OCI-M2 (cell line): ENCODE data around the gene MAP3K14.
"Not testable (repeated sequence)": the region's sequence is repeated elsewhere in the genome, so short reads cannot be mapped to it uniquely, and the experiment has no call there.

Experiments used
- DNase-seq: peaks from one replicate; lab custom pipeline; 2025; ENCODE audit not compliant: unreplicated experiment; lab: John Stamatoyannopoulos, UW

The MAP3K14 gene

GRCh38 chr17:45261577-45262515 lies 55.0 kb downstream of the MAP3K14 start, which contains the start of gene SPATA32:
TSS of gene SPATA32 (minus strand) at chr17:45262094. CDS start at chr17:45262016, 78 bp downstream.
- no peak for DNase-seq

GRCh38 chr17:45260204-45260783 lies 56.5 kb downstream of the MAP3K14 start:
- DNase-seq: no peak

DNA sequence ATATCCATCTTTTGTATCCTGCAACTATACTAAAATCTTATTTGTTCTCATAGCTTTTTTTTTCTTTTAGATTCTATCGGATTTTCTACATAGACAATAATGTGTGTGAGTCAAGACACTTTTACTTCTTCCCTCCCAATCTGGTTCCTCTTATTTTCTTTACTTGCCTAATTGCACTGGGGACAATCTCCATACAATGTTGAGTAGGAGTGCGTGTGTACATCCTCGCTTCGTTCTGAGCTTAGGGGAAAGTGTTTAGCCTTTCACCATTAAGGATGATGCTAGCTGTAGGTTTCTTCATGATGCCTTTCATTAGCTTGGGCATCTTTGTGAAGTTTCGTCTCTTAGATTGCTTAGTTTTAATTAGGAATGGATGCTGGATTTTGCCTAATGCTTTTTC lies 57.8 kb downstream of the MAP3K14 start:
- DNase-seq: no peak

GRCh38 chr17:45257115-45257514 lies 59.7 kb downstream of the MAP3K14 start:
- DNase-seq: no peak

GRCh38 chr17:45256114-45256966 lies 60.5 kb downstream of the MAP3K14 start:
- DNase-seq: no peak

DNA sequence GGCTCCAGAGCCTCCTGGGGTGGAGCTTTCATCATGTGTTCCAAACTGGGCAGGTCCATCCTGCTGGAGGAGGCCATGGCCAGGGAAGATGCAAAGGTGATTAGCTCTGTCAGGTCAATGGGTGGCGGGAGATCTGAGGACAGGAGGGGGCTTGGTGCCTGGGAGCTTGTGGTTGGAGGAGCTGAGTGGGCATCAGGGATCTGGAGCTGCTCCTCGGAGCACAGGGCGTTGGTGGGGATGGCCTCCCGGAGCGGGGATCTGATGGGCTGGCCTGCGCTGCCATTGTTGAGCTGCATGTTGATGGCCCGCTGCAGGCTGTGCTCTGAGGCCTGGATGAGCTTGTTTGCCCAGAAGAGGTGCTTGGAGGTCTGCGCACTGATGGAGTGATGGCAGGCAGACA lies 61.5 kb downstream of the MAP3K14 start:
- DNase-seq: no peak

DNA sequence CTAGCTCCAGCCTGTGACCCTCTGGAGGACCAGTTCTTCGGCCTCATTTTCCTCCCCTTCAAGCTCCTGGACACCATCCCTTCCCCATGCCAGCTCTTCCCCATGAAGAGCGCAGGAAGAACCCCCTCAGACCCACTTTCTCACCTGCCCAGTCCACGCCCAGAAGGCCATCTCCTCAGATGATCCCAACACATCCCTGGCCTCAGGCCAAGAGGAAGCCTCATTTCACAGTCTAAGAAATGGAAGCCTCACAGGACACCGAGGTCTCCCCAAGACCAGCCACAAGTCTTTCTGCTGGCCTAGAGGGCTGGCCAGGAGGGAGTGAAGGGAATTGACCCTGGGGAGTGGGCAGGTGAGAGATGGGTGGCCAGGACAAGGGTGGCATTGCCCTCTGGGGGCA lies 62.9 kb downstream of the MAP3K14 start:
- no peak for DNase-seq

- not testable (repeated sequence) for DNase-seq
These were observed 63.6 kb downstream of the MAP3K14 start for GRCh38 chr17:45253237-45253636.

DNA sequence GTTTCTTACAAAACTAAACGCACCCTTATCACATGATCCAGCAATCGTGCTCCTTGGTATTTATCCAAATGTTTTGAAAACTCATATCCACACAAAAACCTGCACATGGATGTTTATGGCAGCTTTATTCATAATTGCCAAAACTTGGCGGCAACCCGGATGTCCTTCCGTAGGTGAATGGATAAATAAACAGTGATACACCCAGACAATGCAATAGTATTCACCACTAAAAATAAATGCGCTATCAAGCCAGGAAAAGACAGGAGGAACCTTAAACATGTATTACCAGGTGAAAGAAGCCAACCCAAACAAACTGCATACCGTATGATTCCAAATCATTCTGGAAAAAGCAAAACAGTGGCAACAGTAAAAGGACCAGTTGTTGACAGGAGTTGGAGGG lies 64.9 kb downstream of the MAP3K14 start:
- DNase-seq: no peak

DNA sequence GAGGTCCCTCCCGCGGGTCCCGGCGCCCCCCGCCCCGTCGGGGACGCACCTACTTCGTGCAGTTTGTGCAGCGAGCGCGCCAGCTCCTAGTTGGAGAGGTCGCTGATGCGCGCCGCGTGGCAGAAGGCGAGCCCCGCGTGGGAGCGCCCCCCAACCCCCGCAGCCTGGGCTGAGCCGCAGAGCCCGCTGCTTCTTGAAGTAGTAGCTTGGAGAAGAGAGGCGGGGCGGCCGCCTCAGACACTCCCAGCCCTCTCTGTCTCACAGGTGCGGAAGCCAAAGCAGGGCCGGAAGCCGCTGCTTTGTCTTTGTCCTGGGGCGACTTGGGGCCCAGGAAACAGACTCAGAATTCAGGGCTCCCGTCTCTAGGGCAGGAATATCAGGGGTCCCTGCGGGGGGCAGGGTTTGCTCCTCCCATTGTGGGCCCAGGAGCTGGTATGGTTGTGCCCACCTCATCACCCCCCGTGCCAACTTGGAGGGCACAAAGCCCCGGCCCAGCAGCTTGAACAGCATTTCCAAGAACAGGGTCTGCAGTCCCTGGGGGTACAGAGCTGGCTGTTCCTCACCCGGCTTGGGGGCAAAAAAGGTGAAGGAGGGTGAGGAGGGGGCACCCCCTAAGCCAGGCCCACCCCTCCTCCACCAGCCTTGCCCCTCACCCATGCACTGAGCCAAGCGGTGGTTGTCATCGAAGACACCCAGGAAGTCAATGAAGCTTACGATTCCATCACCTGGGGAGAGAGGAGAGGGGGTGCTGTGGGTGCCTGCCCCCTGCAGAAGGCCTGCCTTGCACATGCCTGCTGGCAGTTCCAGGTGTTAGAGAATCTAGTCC lies 68.5 kb downstream of the MAP3K14 start:
- DNase-seq: no peak

DNA sequence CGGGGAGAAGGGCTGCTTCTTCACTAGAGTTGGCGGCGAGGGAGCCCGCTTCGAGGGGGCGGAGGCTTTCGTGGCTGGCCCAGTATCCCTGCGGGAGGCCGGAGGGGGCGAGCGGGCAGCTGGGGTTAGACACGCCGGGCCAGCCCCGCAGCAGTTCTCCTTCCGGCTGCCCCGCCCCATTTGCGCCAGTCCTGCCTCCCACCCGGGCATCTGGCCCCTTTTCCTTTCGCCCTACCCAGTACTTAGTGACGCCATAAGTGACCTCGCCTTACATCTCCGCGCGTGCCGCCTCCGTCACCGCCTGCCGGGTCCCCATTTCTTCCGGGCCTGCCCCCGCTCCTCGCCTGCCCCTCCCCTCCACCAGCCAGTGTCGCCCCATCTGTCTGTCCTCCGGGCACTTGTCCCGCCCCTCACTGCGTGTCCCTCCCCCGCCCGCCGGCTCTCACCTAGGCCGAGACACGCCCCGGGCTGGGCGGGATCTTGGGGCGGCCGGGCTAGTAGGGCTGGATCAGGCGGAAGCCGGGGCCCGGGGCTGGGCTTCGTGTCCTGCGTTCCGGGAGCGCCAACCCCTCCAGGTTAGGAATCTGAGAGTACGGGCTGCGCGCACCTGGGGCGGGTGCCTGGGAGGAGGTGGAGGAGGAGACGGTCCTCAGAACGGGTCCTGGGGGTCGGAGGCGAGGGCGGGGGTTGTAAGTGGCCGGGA lies 69.2 kb downstream of the MAP3K14 start:
- no peak for DNase-seq

DNA sequence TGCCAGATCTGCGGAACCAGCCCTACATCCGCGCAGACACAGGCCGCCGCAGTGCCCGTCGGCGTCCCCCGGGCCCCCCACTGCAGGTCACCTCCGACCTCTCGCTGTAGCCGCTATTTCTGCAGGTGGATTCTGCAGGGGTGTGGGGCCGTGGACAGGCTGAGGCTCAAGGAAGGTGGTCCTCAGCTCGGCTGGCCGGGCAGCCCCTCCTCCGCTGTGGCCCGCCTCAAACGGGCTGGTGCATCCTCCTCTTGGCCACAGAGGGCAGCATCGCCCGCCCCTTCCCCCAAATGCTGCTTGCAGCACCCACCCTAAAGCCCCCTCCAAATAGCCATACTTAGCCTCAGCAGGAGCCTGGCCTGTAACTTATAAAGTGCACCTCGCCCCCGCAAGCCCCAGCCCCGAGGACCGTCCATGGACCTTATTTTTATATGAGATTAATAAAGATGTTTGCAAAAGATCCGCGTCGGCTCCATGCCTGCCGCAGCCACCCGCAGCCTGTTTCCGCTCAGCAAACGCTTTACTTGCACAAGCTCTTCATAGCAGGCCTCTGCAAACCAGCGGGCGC lies 69.9 kb downstream of the MAP3K14 start:
- no peak for DNase-seq

- DNase-seq: no peak
These were observed 70.5 kb downstream of the MAP3K14 start for GRCh38 chr17:45246338-45246737.

- no peak for DNase-seq
These were observed 71.8 kb downstream of the MAP3K14 start for GRCh38 chr17:45244725-45245656.

DNA sequence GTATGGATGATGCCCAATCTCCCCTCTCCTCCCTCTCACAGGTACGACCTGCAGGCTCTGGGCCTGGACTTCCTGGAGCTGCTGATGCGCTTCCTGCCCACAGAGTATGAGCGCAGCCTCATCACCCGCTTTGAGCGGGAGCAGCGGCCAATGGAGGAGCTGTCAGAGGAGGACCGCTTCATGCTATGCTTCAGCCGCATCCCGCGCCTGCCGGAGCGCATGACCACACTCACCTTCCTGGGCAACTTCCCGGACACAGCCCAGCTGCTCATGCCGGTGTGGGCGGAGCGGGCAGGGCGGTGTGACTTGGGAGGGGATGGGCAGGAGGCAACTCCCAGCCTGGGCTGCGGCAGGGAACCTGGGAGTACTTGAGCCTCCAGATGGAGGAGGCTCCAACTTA lies 73.1 kb downstream of the MAP3K14 start:
- DNase-seq: no peak

- DNase-seq: no peak
These were observed 74.8 kb downstream of the MAP3K14 start for GRCh38 chr17:45242029-45242414.

DNA sequence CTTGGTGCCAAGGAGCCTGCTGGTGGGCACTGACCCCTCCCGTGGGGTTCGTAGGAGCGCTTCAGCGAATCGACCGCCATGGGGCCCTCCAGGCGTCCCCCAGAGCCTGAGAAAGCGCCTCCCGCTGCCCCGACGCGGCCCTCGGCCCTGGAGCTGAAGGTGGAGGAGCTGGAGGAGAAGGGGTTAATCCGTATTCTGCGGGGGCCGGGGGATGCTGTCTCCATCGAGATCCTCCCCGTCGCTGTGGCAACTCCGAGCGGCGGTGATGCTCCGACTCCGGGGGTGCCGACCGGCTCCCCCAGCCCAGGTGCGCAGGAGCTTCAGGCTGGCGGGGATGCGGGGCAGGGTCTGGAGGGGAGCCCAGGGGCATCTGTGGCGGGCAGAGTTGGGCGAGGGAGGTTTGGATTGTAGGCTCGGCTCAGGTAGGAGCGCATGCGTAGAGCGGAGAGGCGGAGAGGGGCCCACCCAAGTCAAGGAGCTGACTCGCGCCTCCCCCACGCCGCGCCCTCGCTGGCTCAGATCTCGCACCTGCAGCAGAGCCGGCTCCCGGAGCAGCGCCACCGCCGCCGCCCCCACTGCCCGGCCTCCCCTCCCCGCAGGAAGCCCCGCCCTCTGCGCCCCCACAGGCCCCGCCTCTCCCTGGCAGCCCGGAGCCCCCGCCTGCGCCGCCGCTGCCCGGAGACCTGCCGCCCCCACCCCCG lies 75.3 kb downstream of the MAP3K14 start:
- no peak for DNase-seq

- no peak for DNase-seq
These were observed 75.9 kb downstream of the MAP3K14 start for GRCh38 chr17:45240905-45241327.
